GM20000 (cell line): Measurements from ENCODE around the gene ZNF687.

Experiments used
- DNase-seq: peaks from one replicate; pipeline ENCODE4 v3.0.0; 2012; ENCODE audit warnings: low spot score
- CTCF ChIP-seq: IDR thresholded peaks from 2 replicates; pipeline ENCODE4 v1.5.1; 2012; ENCODE audit warnings: mild to moderate bottlenecking, control low read depth; ENCODE audit errors: extremely low read depth, missing control alignments

ZNF687 gene

GRCh38 chr1:151315565-151316235 is 33.6 kb downstream of the ZNF687 start:
- DNase-seq = no peak
- no peak for TF ChIP-seq CTCF

- no peak for DNase-seq
- TF ChIP-seq CTCF = no peak
These were observed 36.9 kb downstream of the ZNF687 start for GRCh38 chr1:151318975-151319374.

- DNase-seq = no peak
These were observed 42.4 kb downstream of the ZNF687 start for GRCh38 chr1:151324390-151324930.

GRCh38 chr1:151325231-151325630 is 43.1 kb downstream of the ZNF687 start:
- TF ChIP-seq CTCF = no peak
- no peak for DNase-seq

More at GRCh38 chr1:151324390-151324930, 42.4 kb downstream of the ZNF687 start:
- no peak for TF ChIP-seq CTCF

- no peak for TF ChIP-seq CTCF
- DNase-seq = no peak
These were observed 43.7 kb downstream of the ZNF687 start for GRCh38 chr1:151325646-151326429.

GRCh38 chr1:151326619-151327222 is 44.6 kb downstream of the ZNF687 start:
- TF ChIP-seq CTCF = no peak
- DNase-seq = peak; percentile 89
